Activated CD8-positive, alpha-beta T cell treated with anti-CD3 and anti-CD28 coated beads for 36 hours (primary cell): ENCODE data around the gene GPR160. TPM values are rescaled to one million over a fixed set of nuclear protein-coding genes. Genes with fewer than 3 reads are reported as not detected.
"Not testable (repeated sequence)": the region's sequence is repeated elsewhere in the genome, so short reads cannot be mapped to it uniquely, and the experiment has no call there.

Experiments used
- ATAC-seq: fragments of 200-7000 bp; cut with Tn5 transposase; one replicate; pipeline ENCODE4 v1.10.0; 2021; ENCODE audit warnings: mild to moderate bottlenecking, moderate library complexity
- CTCF ChIA-PET: fragments of 350-600 bp; sonication (Branson Sonifier 250); formaldehyde crosslinking; loops from one replicate; lab custom pipeline; 2021; ENCODE audit warnings: antibody characterized with exemption; lab: Charles Lee
- POLR2A ChIA-PET: fragments of 350-600 bp; sonication (Branson Sonifier 250); formaldehyde crosslinking; loops from one replicate; lab custom pipeline; 2021; ENCODE audit warnings: antibody characterized with exemption; lab: Charles Lee
- DNase-seq: peaks from one replicate; pipeline ENCODE4 v3.0.0-alpha.2; 2020
- H3K27ac Mint-ChIP-seq: one replicate; pipeline ENCODE4 v1.8.0; 2021; ENCODE audit warnings: mild to moderate bottlenecking, mixed read lengths
- H3K27me3 Mint-ChIP-seq: one replicate; pipeline ENCODE4 v1.8.0; 2021; ENCODE audit warnings: mixed read lengths
- H3K36me3 Mint-ChIP-seq: one replicate; pipeline ENCODE4 v1.8.0; 2021; ENCODE audit warnings: low read depth, mixed read lengths
- H3K4me1 Mint-ChIP-seq: one replicate; pipeline ENCODE4 v1.8.0; 2021; ENCODE audit warnings: low read depth, mixed read lengths
- H3K4me3 Mint-ChIP-seq: one replicate; pipeline ENCODE4 v1.8.0; 2021; ENCODE audit warnings: mild to moderate bottlenecking, moderate library complexity, mixed read lengths
- H3K9me3 Mint-ChIP-seq: one replicate; pipeline ENCODE4 v1.8.0; 2021; ENCODE audit warnings: mixed read lengths
- intact Hi-C: fragments of 100-400 bp; cut with micrococcal nuclease; formaldehyde crosslinking; loops from one replicate; pipeline ENCODE4 v1.10.0; 2022
- total RNA-seq, 2 experiments: library from RNA; stranded (reverse); gene quantifications; one replicate each; pipeline ENCODE4 v1.2.3, GENCODE V29; 2021
- TF ChIP-seq, protein P1 (sequence below): fragments of 200-600 bp; IDR thresholded peaks from one replicate; pipeline ENCODE4 v1.8.0; 2022; ENCODE audit warnings: antibody characterized with exemption, mild to moderate bottlenecking

The GPR160 gene
- total RNA-seq, 2 experiments from 2014 or later: 6.2 to 8.2 TPM

DNA sequence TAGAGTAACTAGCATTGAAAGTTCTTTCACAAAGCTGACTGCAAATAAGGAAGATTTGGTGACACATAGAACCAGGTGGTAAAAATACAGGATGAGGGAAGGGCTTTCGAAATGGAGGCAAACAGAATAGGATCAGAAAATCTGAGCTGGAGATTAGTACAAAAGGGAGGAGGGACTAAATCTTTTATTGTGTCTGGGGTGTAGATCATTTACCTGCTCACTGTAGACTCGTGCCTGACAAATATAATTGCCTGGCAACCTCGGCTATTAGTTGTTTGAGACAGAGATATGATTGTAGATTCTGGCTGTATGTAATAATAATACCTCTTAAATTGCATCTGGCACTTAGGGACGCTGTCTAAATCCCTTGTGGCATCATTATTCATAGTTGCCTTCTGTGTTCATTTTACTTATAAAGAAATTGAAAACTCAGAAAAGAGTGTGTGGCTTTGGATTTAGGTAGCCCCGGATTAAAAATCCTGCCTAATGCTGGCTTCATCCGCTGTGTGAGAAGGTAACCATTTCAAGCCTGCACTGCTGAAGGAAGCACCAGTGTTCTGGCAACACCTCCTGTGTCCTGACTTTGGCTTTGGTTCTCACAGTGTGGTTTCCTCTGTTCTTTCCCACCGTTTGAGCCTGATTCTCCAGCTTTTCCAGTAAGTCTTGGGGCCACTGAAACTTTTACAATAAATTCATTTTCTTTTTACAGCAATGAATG is 25.0 kb upstream of the GPR160 start:
- ChIA-PET POLR2A (no interaction called here), CTCF (no interaction called here)
- intact Hi-C loops: no loop called here
- Mint-ChIP-seq H3K4me1 (no peaks in the 10 kb centered on the region), H3K4me3 (no peak overlapping the region), H3K27ac (no peak overlapping the region), H3K27me3 (no peaks in the 10 kb centered on the region), H3K9me3 (no peaks in the 10 kb centered on the region), H3K36me3 (no peaks in the 10 kb centered on the region)
- ATAC-seq (no peak), DNase-seq (no peak)
- TF ChIP-seq, protein P1, sequence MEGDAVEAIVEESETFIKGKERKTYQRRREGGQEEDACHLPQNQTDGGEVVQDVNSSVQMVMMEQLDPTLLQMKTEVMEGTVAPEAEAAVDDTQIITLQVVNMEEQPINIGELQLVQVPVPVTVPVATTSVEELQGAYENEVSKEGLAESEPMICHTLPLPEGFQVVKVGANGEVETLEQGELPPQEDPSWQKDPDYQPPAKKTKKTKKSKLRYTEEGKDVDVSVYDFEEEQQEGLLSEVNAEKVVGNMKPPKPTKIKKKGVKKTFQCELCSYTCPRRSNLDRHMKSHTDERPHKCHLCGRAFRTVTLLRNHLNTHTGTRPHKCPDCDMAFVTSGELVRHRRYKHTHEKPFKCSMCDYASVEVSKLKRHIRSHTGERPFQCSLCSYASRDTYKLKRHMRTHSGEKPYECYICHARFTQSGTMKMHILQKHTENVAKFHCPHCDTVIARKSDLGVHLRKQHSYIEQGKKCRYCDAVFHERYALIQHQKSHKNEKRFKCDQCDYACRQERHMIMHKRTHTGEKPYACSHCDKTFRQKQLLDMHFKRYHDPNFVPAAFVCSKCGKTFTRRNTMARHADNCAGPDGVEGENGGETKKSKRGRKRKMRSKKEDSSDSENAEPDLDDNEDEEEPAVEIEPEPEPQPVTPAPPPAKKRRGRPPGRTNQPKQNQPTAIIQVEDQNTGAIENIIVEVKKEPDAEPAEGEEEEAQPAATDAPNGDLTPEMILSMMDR: no peak

DNA sequence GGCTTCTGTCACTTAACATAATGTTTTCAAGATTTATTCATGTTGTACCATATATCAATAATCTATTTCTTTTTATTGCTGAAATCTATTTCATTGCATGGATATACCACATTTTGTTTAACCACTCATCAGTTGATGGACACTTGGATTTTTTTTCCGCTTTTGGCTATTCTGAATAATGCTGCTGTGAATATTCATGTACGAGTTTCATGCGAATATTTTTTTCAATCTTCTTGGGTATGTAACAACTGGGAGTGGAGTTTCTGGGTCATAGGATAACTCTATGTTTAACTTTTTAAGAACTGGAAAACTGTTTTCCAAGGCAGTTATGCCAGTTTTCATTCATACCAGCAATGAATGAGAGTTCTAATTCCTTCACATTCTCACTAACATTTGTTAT is 21.7 kb upstream of the GPR160 start:
- ATAC-seq: no peak
- ChIA-PET POLR2A (interaction anchor here (1.4 kb wide), 1 partner anchor 13 kb away, joined by 3 read pairs; no protein-coding TSS in a partner anchor), CTCF (no interaction called here)
- Mint-ChIP-seq H3K4me3 (no peak overlapping the region), H3K9me3 (no peaks in the 10 kb centered on the region), H3K4me1 (peaks cover 1% of the 10 kb centered on the region), H3K27me3 (no peaks in the 10 kb centered on the region), H3K27ac (no peak overlapping the region), H3K36me3 (no peaks in the 10 kb centered on the region)
- intact Hi-C loops: no loop called here
- TF ChIP-seq, protein P1: no peak
- DNase-seq: no peak

DNA sequence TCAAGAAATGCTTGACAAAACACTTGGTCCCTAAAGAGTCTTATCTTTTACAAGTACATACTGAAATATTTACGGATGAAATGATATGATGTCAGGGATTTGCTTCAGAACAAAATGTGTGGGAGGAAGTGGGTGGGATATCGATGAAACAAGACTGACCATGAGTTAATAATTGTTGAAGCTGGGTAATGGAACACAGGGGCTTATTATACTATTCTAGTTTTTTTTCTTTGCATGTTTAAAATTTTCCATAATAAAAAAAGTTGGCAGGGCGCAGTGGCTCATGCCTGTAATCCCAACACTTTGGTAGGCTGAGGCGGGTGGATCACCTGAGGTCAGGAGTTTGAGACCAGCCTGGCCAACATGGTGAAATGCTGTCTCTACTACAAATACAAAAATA is 18.5 kb upstream of the GPR160 start:
- CTCF ChIA-PET: interaction anchor here (3.1 kb wide), 1 partner anchor 157 kb away, joined by 12 read pairs; no protein-coding TSS in a partner anchor
- H3K36me3 Mint-ChIP-seq, H3K27me3 Mint-ChIP-seq, intact Hi-C loops, POLR2A ChIA-PET, H3K4me3 Mint-ChIP-seq, H3K9me3 Mint-ChIP-seq, ATAC-seq, H3K27ac Mint-ChIP-seq, DNase-seq, H3K4me1 Mint-ChIP-seq: not testable (repeated sequence)

DNA sequence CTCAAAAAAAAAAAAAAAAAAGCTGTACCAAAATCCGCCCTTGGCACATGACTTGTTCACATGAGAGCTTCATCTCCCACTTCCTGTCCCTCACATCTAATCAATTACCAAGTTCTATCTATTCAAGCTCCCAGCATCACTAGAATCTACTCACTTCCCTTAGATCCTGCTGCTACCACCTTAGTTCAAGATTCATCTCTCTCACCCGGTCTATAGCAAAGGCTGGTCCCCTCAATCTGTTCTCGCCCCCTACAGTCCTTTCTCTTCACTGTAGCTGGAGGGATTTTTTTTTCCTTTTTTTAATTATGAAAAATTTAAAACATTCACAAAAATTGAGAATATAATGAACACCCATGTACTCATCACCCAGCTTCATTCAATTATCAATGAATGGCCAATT is 16.7 kb upstream of the GPR160 start:
- ATAC-seq: peak; percentile 64
- no peak overlapping the region for H3K27ac Mint-ChIP-seq
- H3K9me3 Mint-ChIP-seq: no peaks in the 10 kb centered on the region
- H3K36me3 Mint-ChIP-seq: no peaks in the 10 kb centered on the region
- ChIA-PET CTCF (interaction anchor here (0.7 to 3.1 kb wide), 6 partner anchors 11 to 260 kb away, joined by 3 to 12 read pairs (median 8); no protein-coding TSS in a partner anchor), POLR2A (interaction anchor here (1.0 to 1.4 kb wide), 2 partner anchors 12 kb away, joined by 3 to 5 read pairs; no protein-coding TSS in a partner anchor)
- TF ChIP-seq, protein P1: peak; percentile 41
- H3K4me3 Mint-ChIP-seq: no peak overlapping the region
- no peak for DNase-seq
- intact Hi-C loops: no loop called here
- H3K27me3 Mint-ChIP-seq: no peaks in the 10 kb centered on the region
- peaks cover 2% of the 10 kb centered on the region for H3K4me1 Mint-ChIP-seq

DNA sequence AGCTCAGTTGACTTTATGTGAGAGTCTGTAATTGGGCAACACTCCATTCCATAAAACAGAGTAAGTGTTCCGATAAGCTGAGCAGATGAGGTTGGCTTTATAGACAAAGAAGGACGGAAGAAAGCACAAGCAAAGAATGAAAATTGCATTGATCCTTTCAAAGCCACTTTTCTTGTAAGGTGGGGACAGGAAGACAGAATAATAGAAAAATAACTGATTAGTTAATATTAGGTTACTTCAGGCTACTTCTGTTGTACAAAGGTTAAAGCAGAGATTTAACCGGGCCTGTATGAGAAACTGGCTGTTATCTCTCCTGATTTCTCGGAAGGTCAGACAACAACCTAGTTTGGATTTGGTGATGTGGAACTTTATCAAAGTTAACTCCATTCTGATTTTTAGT is 15.5 kb upstream of the GPR160 start:
- CTCF ChIA-PET: interaction anchor here (2.0 to 3.1 kb wide), 2 partner anchors 15 to 160 kb away, joined by 9 to 12 read pairs; no protein-coding TSS in a partner anchor
- POLR2A ChIA-PET: no interaction called here

More for the DNA sequence above, 15.5 kb upstream of the GPR160 start:
- DNase-seq (no peak), ATAC-seq (no peak)
- Mint-ChIP-seq H3K4me3 (no peak overlapping the region), H3K9me3 (no peaks in the 10 kb centered on the region), H3K36me3 (no peaks in the 10 kb centered on the region), H3K27me3 (no peaks in the 10 kb centered on the region), H3K27ac (no peak overlapping the region), H3K4me1 (peaks cover 7% of the 10 kb centered on the region)
- TF ChIP-seq, protein P1: no peak
- intact Hi-C loops: no loop called here
